DLD1 (cell line): ENCODE data around the gene RAVER2.
"Not testable (repeated sequence)": the region's sequence is repeated elsewhere in the genome, so short reads cannot be mapped to it uniquely, and the experiment has no call there.

Source experiments
- in situ Hi-C: cut with HindIII; loops from 2 replicates; pipeline ENCODE4 v1.10.0; 2017; ENCODE audit warnings: low sequenced_read_pairs

Gene RAVER2

GRCh38 chr1:64744492-64745180 lies at the start of gene RAVER2:
Gene RAVER2, plus strand, starts transcription at chr1:64745075. Its CDS starts 98 bp downstream, at chr1:64745173.
- in situ Hi-C loops = no loop called here

- in situ Hi-C loops = no loop called here
Observed at GRCh38 chr1:64696879-64697278, 48.0 kb upstream of the RAVER2 start.

GRCh38 chr1:64699327-64699726 lies 45.5 kb upstream of the RAVER2 start:
- in situ Hi-C loops = no loop called here

GRCh38 chr1:64701071-64701470 lies 43.8 kb upstream of the RAVER2 start:
- in situ Hi-C loops = no loop called here

GRCh38 chr1:64701886-64702285 lies 43.0 kb upstream of the RAVER2 start:
- in situ Hi-C loops = no loop called here

- in situ Hi-C loops = not testable (repeated sequence)
Observed at GRCh38 chr1:64702670-64703069, 42.2 kb upstream of the RAVER2 start.

GRCh38 chr1:64703600-64703999 lies 41.3 kb upstream of the RAVER2 start:
- in situ Hi-C loops = no loop called here

GRCh38 chr1:64705591-64705990 lies 39.3 kb upstream of the RAVER2 start:
- in situ Hi-C loops = no loop called here

GRCh38 chr1:64711266-64711665 lies 33.6 kb upstream of the RAVER2 start:
- in situ Hi-C loops = no loop called here

GRCh38 chr1:64712049-64712448 lies 32.8 kb upstream of the RAVER2 start:
- in situ Hi-C loops = no loop called here

GRCh38 chr1:64715186-64715585 lies 29.7 kb upstream of the RAVER2 start:
- in situ Hi-C loops = no loop called here

- in situ Hi-C loops = no loop called here
Observed at GRCh38 chr1:64721135-64721534, 23.7 kb upstream of the RAVER2 start.

GRCh38 chr1:64721576-64722145 lies 23.2 kb upstream of the RAVER2 start:
- in situ Hi-C loops = no loop called here

GRCh38 chr1:64727861-64728260 lies 17.0 kb upstream of the RAVER2 start:
- in situ Hi-C loops = no loop called here

GRCh38 chr1:64733581-64734286 lies 11.1 kb upstream of the RAVER2 start:
- in situ Hi-C loops = no loop called here

GRCh38 chr1:64734287-64734652 lies 10.6 kb upstream of the RAVER2 start:
- in situ Hi-C loops = no loop called here

- in situ Hi-C loops = not testable (repeated sequence)
Observed at GRCh38 chr1:64740687-64741086, 4.2 kb upstream of the RAVER2 start.

GRCh38 chr1:64743954-64744491 lies 852 bp upstream of the RAVER2 start:
- in situ Hi-C loops = no loop called here

GRCh38 chr1:64745181-64745985 lies 508 bp downstream of the RAVER2 start:
- in situ Hi-C loops = no loop called here

GRCh38 chr1:64745986-64746940 lies 1.4 kb downstream of the RAVER2 start:
- in situ Hi-C loops = no loop called here
